HuH-7 (cell line): ENCODE data around the gene PAX5.
"Not testable (repeated sequence)": the region's sequence is repeated elsewhere in the genome, so short reads cannot be mapped to it uniquely, and the experiment has no call there.

ENCODE experiments used
- DNase-seq: peaks from one replicate; pipeline ENCODE4 v3.0.0; 2011; ENCODE audit warnings: low spot score

PAX5 gene

GRCh38 chr9:36878986-36879982 is 154.8 kb downstream of the PAX5 start:
- DNase-seq = peak; percentile 65

- no peak for DNase-seq
Observed at GRCh38 chr9:36877239-36877638, 156.8 kb downstream of the PAX5 start.

GRCh38 chr9:36876056-36876455 is 158.0 kb downstream of the PAX5 start:
- no peak for DNase-seq

GRCh38 chr9:36874921-36875320 is 159.1 kb downstream of the PAX5 start:
- DNase-seq = no peak

GRCh38 chr9:36874261-36874660 is 159.8 kb downstream of the PAX5 start:
- DNase-seq = no peak

GRCh38 chr9:36873247-36873875 is 160.7 kb downstream of the PAX5 start:
- peak; percentile 95 for DNase-seq

- no peak for DNase-seq
Observed at GRCh38 chr9:36872641-36873040, 161.4 kb downstream of the PAX5 start.

GRCh38 chr9:36871606-36872005 is 162.5 kb downstream of the PAX5 start:
- no peak for DNase-seq

GRCh38 chr9:36870960-36871359 is 163.1 kb downstream of the PAX5 start:
- DNase-seq = no peak

GRCh38 chr9:36869605-36870004 is 164.5 kb downstream of the PAX5 start:
- DNase-seq = not testable (repeated sequence)

GRCh38 chr9:36868586-36869282 is 165.3 kb downstream of the PAX5 start:
- DNase-seq = no peak

GRCh38 chr9:36867672-36868471 is 166.2 kb downstream of the PAX5 start:
- peak; percentile 98 for DNase-seq

GRCh38 chr9:36867241-36867640 is 166.8 kb downstream of the PAX5 start:
- DNase-seq = no peak

- DNase-seq = peak; percentile 82
Observed at GRCh38 chr9:36866840-36867239, 167.2 kb downstream of the PAX5 start.

- DNase-seq = no peak
Observed at GRCh38 chr9:36865731-36866635, 168.1 kb downstream of the PAX5 start.

GRCh38 chr9:36864491-36865410 is 169.3 kb downstream of the PAX5 start:
- no peak for DNase-seq

- DNase-seq = peak; percentile 93
Observed at GRCh38 chr9:36862206-36863145, 171.6 kb downstream of the PAX5 start.

GRCh38 chr9:36861528-36862205 is 172.4 kb downstream of the PAX5 start:
- DNase-seq = no peak
